Measurements from ENCODE around the gene ATG4A. TPM values are rescaled to one million over a fixed set of nuclear protein-coding genes. Genes with fewer than 3 reads are reported as not detected.

Gene ATG4A
- total RNA-seq, 1 donor from 2014 or later, result 11.5 TPM

- Mint-ChIP-seq H3K4me1 (ENCODE audit: unreplicated experiment) (peaks cover 7% of the 10 kb centered on the region), H3K4me3 (no peak overlapping the region), H3K27me3 (no peaks in the 10 kb centered on the region), H3K9me3 (no peaks in the 10 kb centered on the region), H3K36me3 (peaks cover 4% of the 10 kb centered on the region), H3K27ac (peak overlapping the region; percentile 42)
- DNase-seq (ENCODE audit: extremely low spot score, unreplicated experiment), result no peak
- no peak for TF ChIP-seq CTCF (conservative IDR thresholded peaks at IDR 0.05)
Observed at GRCh38 chrX:108177351-108178142, 86.0 kb downstream of the ATG4A start.

- no peak for TF ChIP-seq CTCF (conservative IDR thresholded peaks at IDR 0.05)
- Mint-ChIP-seq H3K4me3 (no peak overlapping the region), H3K9me3 (no peaks in the 10 kb centered on the region), H3K27me3 (no peaks in the 10 kb centered on the region), H3K4me1 (ENCODE audit: unreplicated experiment) (peaks cover 7% of the 10 kb centered on the region), H3K27ac (peak overlapping the region; percentile 42), H3K36me3 (peaks cover 4% of the 10 kb centered on the region)
- no peak for DNase-seq (ENCODE audit: extremely low spot score, unreplicated experiment)
Observed at GRCh38 chrX:108178143-108178498, 86.5 kb downstream of the ATG4A start.

GRCh38 chrX:108186811-108187210 is 95.2 kb downstream of the ATG4A start:
- Mint-ChIP-seq H3K4me1 (ENCODE audit: unreplicated experiment) (no peaks in the 10 kb centered on the region), H3K27ac (no peak overlapping the region), H3K27me3 (no peaks in the 10 kb centered on the region), H3K36me3 (peaks cover 3% of the 10 kb centered on the region), H3K4me3 (no peak overlapping the region), H3K9me3 (no peaks in the 10 kb centered on the region)
- TF ChIP-seq CTCF (conservative IDR thresholded peaks at IDR 0.05), result no peak
- DNase-seq (ENCODE audit: extremely low spot score, unreplicated experiment), result no peak

GRCh38 chrX:108198420-108198819 is 106.8 kb downstream of the ATG4A start:
- Mint-ChIP-seq H3K36me3 (no peaks in the 10 kb centered on the region), H3K27me3 (no peaks in the 10 kb centered on the region), H3K4me1 (ENCODE audit: unreplicated experiment) (peaks cover 5% of the 10 kb centered on the region), H3K9me3 (no peaks in the 10 kb centered on the region), H3K27ac (no peak overlapping the region), H3K4me3 (no peak overlapping the region)
- TF ChIP-seq CTCF (conservative IDR thresholded peaks at IDR 0.05), result no peak
- no peak for DNase-seq (ENCODE audit: extremely low spot score, unreplicated experiment)

- H3K4me1 Mint-ChIP-seq (ENCODE audit: unreplicated experiment), result peaks cover 5% of the 10 kb centered on the region
- TF ChIP-seq CTCF (conservative IDR thresholded peaks at IDR 0.05), result no peak
- no peak overlapping the region for H3K4me3 Mint-ChIP-seq
- no peak overlapping the region for H3K27ac Mint-ChIP-seq
- H3K9me3 Mint-ChIP-seq, result no peaks in the 10 kb centered on the region
- no peaks in the 10 kb centered on the region for H3K36me3 Mint-ChIP-seq
- no peak for DNase-seq (ENCODE audit: extremely low spot score, unreplicated experiment)
- H3K27me3 Mint-ChIP-seq, result no peaks in the 10 kb centered on the region
Observed at GRCh38 chrX:108199041-108199440, 107.5 kb downstream of the ATG4A start.
